IPS-NIHi7 (cell line): ENCODE measurements around the gene GALNT14.
"Not testable (repeated sequence)": the region's sequence is repeated elsewhere in the genome, so short reads cannot be mapped to it uniquely, and the experiment has no call there.

Experiments
- DNase-seq: peaks from one replicate; pipeline ENCODE4 v3.0.0; 2012; ENCODE audit warnings: mixed read lengths; ENCODE audit errors: extremely low spot score

The GALNT14 gene

GRCh38 chr2:30939364-30939763 lies 198.9 kb downstream of the GALNT14 start:
- peak; percentile 35 for DNase-seq

DNA sequence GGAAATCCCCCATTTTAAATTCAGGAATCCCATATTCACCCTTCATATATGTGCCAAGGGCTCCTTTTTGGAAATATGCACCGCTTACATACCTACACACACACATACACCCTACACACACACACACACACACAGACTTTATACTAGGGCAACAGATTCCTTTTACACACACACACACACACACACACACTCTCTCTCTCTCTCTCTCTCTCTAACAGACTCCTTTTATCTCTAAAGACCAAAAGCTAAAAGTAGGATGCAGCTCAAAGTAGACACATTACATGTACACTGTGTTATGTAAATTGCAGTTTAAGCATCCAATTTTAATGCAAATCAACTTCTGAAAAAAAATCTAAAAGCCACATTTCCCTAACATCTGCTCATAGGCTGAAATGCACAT lies 200.0 kb downstream of the GALNT14 start:
- DNase-seq: no peak

DNA sequence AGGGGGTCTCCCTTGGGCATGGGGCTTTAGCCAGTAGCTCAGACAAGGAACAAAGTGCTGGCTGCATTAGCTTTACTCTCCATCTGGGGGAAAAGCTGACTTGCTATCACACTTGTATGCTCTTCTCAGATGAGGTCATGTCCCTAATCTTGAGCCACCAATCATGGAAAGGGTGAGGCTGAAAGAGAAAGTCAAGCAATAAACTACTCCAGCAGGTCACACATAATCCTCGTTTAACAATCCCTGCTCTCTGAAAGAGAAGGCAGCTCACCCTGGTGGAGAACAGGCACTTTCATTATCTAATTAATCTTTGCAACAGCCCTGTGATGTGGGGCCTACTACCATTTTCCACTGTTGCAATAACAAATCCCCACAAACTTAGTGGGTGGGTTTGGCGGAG lies 201.3 kb downstream of the GALNT14 start:
- peak; percentile 29 for DNase-seq

- no peak for DNase-seq
Observed at GRCh38 chr2:30935795-30936194, 202.4 kb downstream of the GALNT14 start.

GRCh38 chr2:30934066-30934465 lies 204.2 kb downstream of the GALNT14 start:
- DNase-seq: no peak

- no peak for DNase-seq
Observed at GRCh38 chr2:30933496-30933895, 204.7 kb downstream of the GALNT14 start.

- DNase-seq: no peak
Observed at GRCh38 chr2:30932870-30933269, 205.4 kb downstream of the GALNT14 start.

- no peak for DNase-seq
Observed at GRCh38 chr2:30931841-30932407, 206.3 kb downstream of the GALNT14 start.

DNA sequence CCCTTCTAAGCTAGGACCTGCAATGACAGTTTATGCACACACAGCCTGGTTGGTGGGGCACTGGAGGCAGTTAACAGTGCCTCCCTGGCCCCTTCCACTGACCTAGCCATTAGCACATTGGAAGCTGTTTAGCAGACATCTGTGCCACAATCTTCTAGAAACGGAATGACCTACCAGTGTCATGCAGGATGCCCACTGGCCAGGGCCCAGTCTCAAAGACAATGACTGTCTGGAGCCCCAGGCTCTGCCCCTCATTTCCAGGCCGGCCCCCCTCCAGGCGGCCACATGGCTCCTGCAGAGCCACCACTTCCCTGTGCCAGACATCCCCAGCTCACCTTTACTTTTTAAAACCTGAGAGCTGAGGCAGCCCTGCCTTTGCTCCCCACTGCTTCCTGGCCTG lies 207.5 kb downstream of the GALNT14 start:
- no peak for DNase-seq

- DNase-seq: no peak
Observed at GRCh38 chr2:30927465-30928075, 210.7 kb downstream of the GALNT14 start.

- no peak for DNase-seq
Observed at GRCh38 chr2:30926606-30927005, 211.6 kb downstream of the GALNT14 start.

- no peak for DNase-seq
Observed at GRCh38 chr2:30923623-30924022, 214.6 kb downstream of the GALNT14 start.

GRCh38 chr2:30920511-30920910 lies 217.7 kb downstream of the GALNT14 start:
- no peak for DNase-seq

DNA sequence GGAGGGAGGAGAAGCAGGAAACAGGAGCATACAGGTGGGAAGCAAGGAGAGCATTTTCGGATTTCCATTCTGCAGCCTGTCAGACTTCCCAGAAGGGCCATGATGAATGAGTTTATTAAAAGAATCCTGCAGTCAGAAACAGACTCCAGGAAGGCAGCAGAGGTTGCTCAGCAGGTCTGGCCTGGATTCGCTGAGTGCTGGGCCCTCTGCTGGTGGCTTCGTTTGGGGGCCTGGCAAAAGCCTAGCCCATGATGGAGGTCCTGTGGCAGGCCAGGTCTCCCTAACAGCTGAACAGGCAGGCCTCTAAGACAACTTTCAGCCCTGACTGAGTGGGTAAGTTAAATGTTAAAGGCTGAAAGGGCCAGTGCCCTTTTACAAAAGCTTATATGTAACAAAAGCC lies 222.8 kb downstream of the GALNT14 start:
- DNase-seq: peak; percentile 82

DNA sequence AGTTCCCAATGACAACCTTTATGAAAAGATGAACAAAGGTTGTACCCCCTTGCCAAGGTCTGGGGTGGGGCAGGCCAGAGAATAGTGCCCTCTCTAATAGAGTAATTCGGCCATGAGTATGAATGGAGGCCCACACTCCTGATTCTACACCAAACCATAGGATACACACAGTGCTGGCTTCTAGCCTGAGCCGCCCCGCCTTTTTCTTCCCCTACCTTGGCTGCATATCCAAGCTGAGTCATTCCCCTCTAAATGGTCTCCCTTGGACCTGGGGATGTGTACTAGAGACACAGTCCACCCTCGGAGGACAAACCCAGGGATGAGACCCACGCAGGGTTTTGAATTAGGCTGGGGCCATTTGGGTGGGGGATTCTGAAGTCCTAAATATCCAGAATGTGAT lies 223.8 kb downstream of the GALNT14 start:
- DNase-seq: no peak

- no peak for DNase-seq
Observed at GRCh38 chr2:30912056-30912455, 226.2 kb downstream of the GALNT14 start.

- no peak for DNase-seq
Observed at GRCh38 chr2:30911327-30911726, 226.9 kb downstream of the GALNT14 start.

- DNase-seq: no peak
Observed at GRCh38 chr2:30910686-30911085, 227.6 kb downstream of the GALNT14 start.

DNA sequence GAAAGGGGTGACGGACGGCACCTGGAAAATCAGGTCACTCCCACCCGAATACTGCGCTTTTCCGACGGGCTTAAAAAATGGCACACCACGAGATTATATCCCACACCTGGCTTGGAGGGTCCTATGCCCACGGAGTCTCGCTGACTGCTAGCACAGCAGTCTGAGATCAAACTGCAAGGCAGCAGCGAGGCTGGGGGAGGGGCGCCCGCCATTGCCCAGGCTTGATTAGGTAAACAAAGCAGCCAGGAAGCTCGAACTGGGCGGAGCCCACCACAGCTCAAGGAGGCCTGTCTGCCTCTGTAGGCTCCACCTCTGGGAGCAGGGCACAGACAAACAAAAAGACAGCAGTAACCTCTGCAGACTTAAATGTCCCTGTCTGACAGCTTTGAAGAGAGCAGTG lies 233.8 kb downstream of the GALNT14 start:
- not testable (repeated sequence) for DNase-seq

- DNase-seq: no peak
Observed at GRCh38 chr2:30903326-30903725, 234.9 kb downstream of the GALNT14 start.

DNA sequence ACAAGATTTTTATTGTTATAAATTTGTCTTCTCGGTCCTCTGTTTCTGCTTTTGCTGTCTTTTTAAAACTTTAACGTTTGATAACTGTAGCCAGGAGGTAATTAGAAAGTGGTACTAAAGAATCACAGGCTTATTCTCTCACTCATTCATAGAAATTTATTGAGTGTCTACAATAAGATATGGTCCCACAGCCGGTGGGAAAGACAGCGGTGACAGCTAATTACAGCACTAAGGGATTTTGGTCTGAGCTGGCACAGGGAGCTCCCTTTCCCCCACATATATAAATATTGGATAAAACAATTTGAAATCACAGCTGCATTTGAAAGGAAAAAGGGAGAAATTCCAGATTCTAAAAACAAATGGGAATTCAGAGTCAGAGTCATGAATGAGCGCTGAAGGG lies 237.9 kb downstream of the GALNT14 start:
- no peak for DNase-seq

GRCh38 chr2:30899516-30900054 lies 238.7 kb downstream of the GALNT14 start:
- DNase-seq: no peak

DNA sequence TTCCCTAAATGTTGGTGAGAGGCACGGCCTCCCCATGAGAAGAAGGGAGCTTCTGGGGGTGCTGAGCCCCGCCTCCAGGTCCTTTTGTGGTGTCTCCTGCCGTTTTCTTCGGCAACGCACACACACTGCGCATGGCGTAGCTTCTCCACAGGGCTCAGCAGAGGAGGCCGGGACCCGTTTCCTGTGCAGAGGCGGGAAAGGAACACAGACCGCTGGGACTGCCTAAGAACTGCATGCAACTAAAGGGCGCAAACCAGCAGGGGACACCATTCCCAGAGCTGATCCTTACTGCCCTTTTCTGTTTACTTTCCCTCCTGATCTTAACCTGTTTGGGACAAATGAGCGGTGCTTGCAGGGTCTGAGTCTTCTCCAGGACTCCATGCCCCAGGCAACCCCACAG lies 240.7 kb downstream of the GALNT14 start:
- no peak for DNase-seq
